CD4-positive, alpha-beta memory T cell (primary cell): ENCODE measurements around the gene PPP1R7. TPM values are rescaled to one million over a fixed set of nuclear protein-coding genes. Genes with fewer than 3 reads are reported as not detected.

Source experiments
- CTCF ChIA-PET: fragments of 350-600 bp; sonication (Branson Sonifier 250); formaldehyde crosslinking; loops from one replicate; lab custom pipeline; 2021; ENCODE audit warnings: inconsistent platforms; ENCODE audit not compliant: partially characterized antibody; lab: Charles Lee
- POLR2A ChIA-PET: fragments of 350-600 bp; sonication (Branson Sonifier 250); formaldehyde crosslinking; loops from one replicate; lab custom pipeline; 2021; ENCODE audit not compliant: partially characterized antibody; lab: Charles Lee
- DNase-seq, 5 donors: peaks; one replicate each; pipeline versions ENCODE4 v3.0.0 to v3.0.0-alpha.2; 2020 to 2022; ENCODE audit warnings: mixed read lengths in 1 of 5
- H3K27ac ChIP-seq: one replicate; pipeline ENCODE4 v1.7.0; 2013; ENCODE audit warnings: low read depth, low read length
- H3K27me3 ChIP-seq: 2 replicates; pipeline ENCODE4 v1.7.0; 2013; ENCODE audit warnings: mild to moderate bottlenecking, low read length, moderate library complexity; ENCODE audit not compliant: insufficient read depth
- H3K36me3 ChIP-seq: 2 replicates; pipeline ENCODE4 v1.7.0; 2013; ENCODE audit warnings: mild to moderate bottlenecking, low read length, moderate library complexity; ENCODE audit not compliant: insufficient read depth
- H3K4me1 ChIP-seq: 2 replicates; pipeline ENCODE4 v1.7.0; 2013; ENCODE audit warnings: mild to moderate bottlenecking, low read length, moderate library complexity; ENCODE audit not compliant: insufficient read depth
- H3K4me3 ChIP-seq, 2 donors: one replicate each; pipeline ENCODE4 v1.7.0; 2013; ENCODE audit warnings: low read length in 2 of 2, mild to moderate bottlenecking in 1 of 2
- H3K9me3 ChIP-seq, 2 donors: one replicate each; pipeline ENCODE4 v1.7.0; 2013; ENCODE audit warnings: low read length in 2 of 2, control low read depth in 1 of 2; ENCODE audit not compliant: control insufficient read depth in 1 of 2
- H3K27ac Mint-ChIP-seq, 7 donors: one replicate each; pipeline ENCODE4 v1.8.0; 2020 to 2021; ENCODE audit warnings: mixed read lengths in 7 of 7, mild to moderate bottlenecking in 6 of 7, inconsistent platforms in 3 of 7, moderate library complexity in 3 of 7
- H3K27me3 Mint-ChIP-seq, 2 donors: one replicate each; pipeline ENCODE4 v1.8.0; 2020 to 2021; ENCODE audit warnings: mixed read lengths in 2 of 2
- H3K36me3 Mint-ChIP-seq, 2 donors: one replicate each; pipeline ENCODE4 v1.8.0; 2020 to 2021; ENCODE audit warnings: mixed read lengths in 2 of 2, inconsistent platforms in 1 of 2, mild to moderate bottlenecking in 1 of 2
- H3K4me1 Mint-ChIP-seq, 4 donors: one replicate each; pipeline ENCODE4 v1.8.0; 2020 to 2021; ENCODE audit warnings: mixed read lengths in 4 of 4, mild to moderate bottlenecking in 1 of 4
- H3K4me3 Mint-ChIP-seq, 8 donors: one replicate each; pipeline ENCODE4 v1.8.0; 2020 to 2021; ENCODE audit warnings: mixed read lengths in 8 of 8, mild to moderate bottlenecking in 7 of 8, moderate library complexity in 6 of 8, inconsistent platforms in 3 of 8
- H3K9me3 Mint-ChIP-seq, 8 donors: one replicate each; pipeline ENCODE4 v1.8.0; 2020 to 2021; ENCODE audit warnings: mixed read lengths in 8 of 8, mild to moderate bottlenecking in 5 of 8, inconsistent platforms in 3 of 8, moderate library complexity in 1 of 8
- intact Hi-C: fragments of 100-400 bp; cut with micrococcal nuclease; formaldehyde crosslinking; loops from one replicate; pipeline ENCODE4 v1.15.1; 2023
- polyA plus RNA-seq, 2 donors: library from polyadenylated mRNA; unstranded; fragments of 300-500 nt; fragmentation: Illumina TruSeq; gene quantifications; one replicate each; pipeline ENCODE4 v1.2.3, GENCODE V29; 2021
- total RNA-seq, 2 experiments: library from RNA; stranded (reverse); gene quantifications; one replicate each; pipeline ENCODE4 v1.2.3, GENCODE V29; 2021

The PPP1R7 gene
- total and polyA plus RNA-seq, 4 experiments from 2014 or later: 61.3 to 119 (median 91.6) TPM

GRCh38 chr2:241142593-241142992 lies 7.7 kb upstream of the PPP1R7 start:
- H3K36me3 Mint-ChIP-seq: peaks cover 28 to 38% of the 10 kb centered on the region in 2 donors
- no peak for DNase-seq
- Histone ChIP-seq H3K4me1 (peaks cover under 1% of the 10 kb centered on the region), H3K27me3 (no peaks in the 10 kb centered on the region), H3K27ac (no peak overlapping the region), H3K4me3 (no peak overlapping the region), H3K36me3 (peaks cover 37% of the 10 kb centered on the region), H3K9me3 (no peaks in the 10 kb centered on the region)
- CTCF ChIA-PET: no interaction called here
- no peak overlapping the region for H3K27ac Mint-ChIP-seq
- H3K9me3 Mint-ChIP-seq: no peaks in the 10 kb centered on the region
- POLR2A ChIA-PET: interaction anchor here (1.1 to 2.2 kb wide), 3 partner anchors 9 to 34 kb away, joined by 3 to 10 read pairs (median 3); no protein-coding TSS in a partner anchor
- intact Hi-C loops: no loop called here
- peaks cover 5 to 21% (median 12%) of the 10 kb centered on the region in 4 donors for H3K4me1 Mint-ChIP-seq
- H3K4me3 Mint-ChIP-seq: no peak overlapping the region
- H3K27me3 Mint-ChIP-seq: no peaks in the 10 kb centered on the region

DNA sequence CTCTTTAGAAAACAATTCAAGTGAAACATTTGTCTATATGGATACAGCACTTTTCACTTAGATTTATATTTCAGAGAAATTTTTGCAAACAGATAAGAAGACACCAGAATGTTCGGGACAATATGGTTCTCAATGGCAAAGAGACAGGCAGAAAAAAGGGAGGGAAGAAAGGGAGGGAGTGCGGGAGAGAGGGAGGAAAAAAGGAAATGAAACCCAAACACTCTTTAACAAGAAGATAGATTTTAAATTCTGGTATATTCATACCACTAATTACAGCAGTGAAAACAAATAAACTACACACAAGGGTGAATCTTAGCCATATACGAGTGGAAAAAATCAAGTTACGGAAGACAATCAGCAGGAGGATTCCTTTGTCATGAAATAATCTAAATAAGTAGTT lies 4.0 kb upstream of the PPP1R7 start:
- no peak for DNase-seq
- Histone ChIP-seq H3K36me3 (peaks cover 7% of the 10 kb centered on the region), H3K4me3 (no peak overlapping the region), H3K27ac (no peak overlapping the region), H3K9me3 (no peaks in the 10 kb centered on the region), H3K4me1 (peaks cover 19% of the 10 kb centered on the region), H3K27me3 (no peaks in the 10 kb centered on the region)
- peaks cover 19 to 44% (median 34%) of the 10 kb centered on the region in 4 donors for H3K4me1 Mint-ChIP-seq
- H3K27ac Mint-ChIP-seq: peak overlapping the region in 1 of 7 donors; percentile 43
- peaks cover 11 to 28% of the 10 kb centered on the region in 2 donors for H3K36me3 Mint-ChIP-seq
- POLR2A ChIA-PET: interaction anchor here (0.7 to 9.0 kb wide), 3 partner anchors 10 to 233 kb away, joined by 3 to 299 read pairs (median 8); partner anchors contain the start of gene MTERF4
- intact Hi-C loops: loop anchor here (5.0 kb wide), 1 partner anchor 294 kb away; no protein-coding TSS in a partner anchor
- H3K27me3 Mint-ChIP-seq: no peaks in the 10 kb centered on the region
- CTCF ChIA-PET: interaction anchor here (1.2 to 1.9 kb wide), 2 partner anchors 22 to 69 kb away, joined by 3 to 10 read pairs; no protein-coding TSS in a partner anchor
- peaks cover 0 to 1% (median 0%) of the 10 kb centered on the region in 8 donors for H3K9me3 Mint-ChIP-seq
- no peak overlapping the region for H3K4me3 Mint-ChIP-seq

GRCh38 chr2:241147336-241147735 lies 2.9 kb upstream of the PPP1R7 start:
- Histone ChIP-seq H3K4me3 (no peak overlapping the region), H3K27me3 (no peaks in the 10 kb centered on the region), H3K27ac (no peak overlapping the region), H3K9me3 (no peaks in the 10 kb centered on the region), H3K4me1 (peaks cover 26% of the 10 kb centered on the region), H3K36me3 (peaks cover 4% of the 10 kb centered on the region)
- no peak overlapping the region for H3K27ac Mint-ChIP-seq
- ChIA-PET CTCF (interaction anchor here (1.0 to 1.2 kb wide), 2 partner anchors 67 to 70 kb away, joined by 3 read pairs; no protein-coding TSS in a partner anchor), POLR2A (interaction anchor here (1.8 to 9.0 kb wide), 2 partner anchors 11 to 40 kb away, joined by 8 to 299 read pairs; partner anchors contain the start of gene MTERF4)
- H3K9me3 Mint-ChIP-seq: peaks cover 0 to 1% (median 0%) of the 10 kb centered on the region in 8 donors
- H3K36me3 Mint-ChIP-seq: peaks cover 4 to 23% of the 10 kb centered on the region in 2 donors
- DNase-seq: no peak
- intact Hi-C loops: loop anchor here (5.0 kb wide), 1 partner anchor 295 kb away; no protein-coding TSS in a partner anchor
- H3K27me3 Mint-ChIP-seq: no peaks in the 10 kb centered on the region
- peaks cover 27 to 47% (median 42%) of the 10 kb centered on the region in 4 donors for H3K4me1 Mint-ChIP-seq
- peak overlapping the region in 6 of 8 donors; percentile 70 to 99 (median 92) for H3K4me3 Mint-ChIP-seq

GRCh38 chr2:241148239-241148638 lies 2.0 kb upstream of the PPP1R7 start:
- peak overlapping the region; percentile 90 to 99 (median 94) for H3K4me3 Mint-ChIP-seq
- peaks cover 28 to 50% (median 43%) of the 10 kb centered on the region in 4 donors for H3K4me1 Mint-ChIP-seq
- no peak for DNase-seq
- peak overlapping the region; percentile 72 to 90 (median 82) for H3K27ac Mint-ChIP-seq
- H3K4me1 ChIP-seq: peaks cover 26% of the 10 kb centered on the region
- no peaks in the 10 kb centered on the region for H3K27me3 Mint-ChIP-seq
- H3K27ac ChIP-seq: no peak overlapping the region
- ChIA-PET POLR2A (interaction anchor here (0.9 to 9.0 kb wide), 8 partner anchors 12 to 168 kb away, joined by 3 to 299 read pairs (median 15); partner anchors contain the start of genes HDLBP, MTERF4 and SEPTIN2), CTCF (interaction anchor here (1.0 to 3.7 kb wide), 3 partner anchors 9 to 68 kb away, joined by 3 to 44 read pairs (median 4); no protein-coding TSS in a partner anchor)
- H3K27me3 ChIP-seq: no peaks in the 10 kb centered on the region
- H3K4me3 ChIP-seq: peak overlapping the region; percentile 70 to 93
- intact Hi-C loops: loop anchor here (5.0 kb wide), 1 partner anchor 296 kb away; no protein-coding TSS in a partner anchor
- peaks cover 5 to 24% of the 10 kb centered on the region in 2 donors for H3K36me3 Mint-ChIP-seq
- no peaks in the 10 kb centered on the region for H3K9me3 ChIP-seq
- no peaks in the 10 kb centered on the region for H3K36me3 ChIP-seq
- H3K9me3 Mint-ChIP-seq: peaks cover 0 to 1% (median 0%) of the 10 kb centered on the region in 8 donors

GRCh38 chr2:241148891-241149674 lies 1.2 kb upstream of the PPP1R7 start, which contains the start of gene PASK:
TSS of gene PASK (minus strand) at chr2:241149472. CDS start at chr2:241143032, 6,440 bp downstream.
- peaks cover 26 to 50% (median 42%) of the 10 kb centered on the region in 4 donors for H3K4me1 Mint-ChIP-seq
- peak within 1 kb of the TSS; percentile 70 to 93 for H3K4me3 ChIP-seq
- peak within 1 kb of the TSS; percentile 94 to 99 (median 97) for H3K27ac Mint-ChIP-seq
- H3K36me3 ChIP-seq: no peaks in the 10 kb centered on the region
- POLR2A ChIA-PET: interaction anchor here (0.6 to 9.0 kb wide), 25 partner anchors 8 to 298 kb away, joined by 3 to 299 read pairs (median 6); partner anchors contain the start of genes HDLBP, MTERF4 and SEPTIN2
- H3K27me3 Mint-ChIP-seq: no peaks in the 10 kb centered on the region
- H3K4me3 Mint-ChIP-seq: peak within 1 kb of the TSS; percentile 94 to 100 (median 100)
- H3K36me3 Mint-ChIP-seq: peaks cover 4 to 23% of the 10 kb centered on the region in 2 donors
- H3K27ac ChIP-seq: peak within 1 kb of the TSS; percentile 75
- intact Hi-C loops: loop anchor here (1.0 to 5.0 kb wide), 2 partner anchors 47 to 297 kb away; partner anchors contain the start of gene MTERF4
- H3K9me3 Mint-ChIP-seq: peaks cover 0 to 1% (median 0%) of the 10 kb centered on the region in 8 donors
- CTCF ChIA-PET: interaction anchor here (0.8 to 3.9 kb wide), 14 partner anchors 9 to 234 kb away, joined by 3 to 76 read pairs (median 6); partner anchors contain the start of gene MTERF4
- no peaks in the 10 kb centered on the region for H3K27me3 ChIP-seq
- no peaks in the 10 kb centered on the region for H3K9me3 ChIP-seq
- peak; percentile 91 to 98 (median 91) for DNase-seq
- H3K4me1 ChIP-seq: peaks cover 26% of the 10 kb centered on the region

- Histone ChIP-seq H3K4me1 (peaks cover 26% of the 10 kb centered on the region), H3K27ac (peak overlapping the region; percentile 75), H3K9me3 (no peaks in the 10 kb centered on the region), H3K4me3 (peak overlapping the region; percentile 70 to 93), H3K36me3 (no peaks in the 10 kb centered on the region), H3K27me3 (no peaks in the 10 kb centered on the region)
- Mint-ChIP-seq H3K27ac (peak overlapping the region; percentile 88 to 99 (median 94)), H3K4me1 (peaks cover 26 to 50% (median 42%) of the 10 kb centered on the region in 4 donors), H3K9me3 (peaks cover 0 to 1% (median 0%) of the 10 kb centered on the region in 8 donors), H3K27me3 (no peaks in the 10 kb centered on the region), H3K36me3 (peaks cover 3 to 22% of the 10 kb centered on the region in 2 donors), H3K4me3 (peak overlapping the region; percentile 93 to 100 (median 100))
- CTCF ChIA-PET: interaction anchor here (0.8 to 3.9 kb wide), 14 partner anchors 8 to 235 kb away, joined by 3 to 76 read pairs (median 6); partner anchors contain the start of gene MTERF4
- intact Hi-C loops: loop anchor here (1.0 to 5.0 kb wide), 2 partner anchors 47 to 297 kb away; partner anchors contain the start of gene MTERF4
- no peak for DNase-seq
- POLR2A ChIA-PET: interaction anchor here (0.6 to 9.0 kb wide), 27 partner anchors 9 to 317 kb away, joined by 3 to 299 read pairs (median 6); partner anchors contain the start of genes HDLBP, MTERF4 and SEPTIN2
These were observed 667 bp upstream of the PPP1R7 start for GRCh38 chr2:241149675-241149924.
